Keratinocyte (primary cell): ENCODE data around the gene HS1BP3. TPM values are rescaled to one million over a fixed set of nuclear protein-coding genes. Genes with fewer than 3 reads are reported as not detected.

ENCODE experiments used
- DNase-seq: peaks from one replicate; pipeline ENCODE4 v3.0.0-alpha.2; 2011; ENCODE audit warnings: low read depth, missing footprints, low spot score
- FAIRE-seq: peaks from 2 replicates; lab custom pipeline; 2011; peaks lifted over from hg19 to GRCh38; lab: Jason Lieb, UNC
- H2AFZ ChIP-seq: 2 replicates; pipeline ENCODE4 v1.6.0; 2012; ENCODE audit warnings: low read length, control low read depth, inconsistent platforms; ENCODE audit not compliant: control insufficient read depth
- H3K27ac ChIP-seq: 2 replicates; pipeline ENCODE4 v1.5.1; 2011; ENCODE audit warnings: low read length; ENCODE audit not compliant: control insufficient read depth, insufficient read depth
- H3K27me3 ChIP-seq: 3 replicates; pipeline ENCODE4 v1.6.0; 2011; ENCODE audit warnings: low read length; ENCODE audit not compliant: control insufficient read depth, insufficient read depth; ENCODE audit errors: extremely low read depth
- H3K36me3 ChIP-seq, 2 experiments: 2 replicates in 1 of 2; 3 replicates in 1 of 2; pipeline ENCODE4 v1.5.1; 2011; ENCODE audit warnings: low read length in 2 of 2, mild to moderate bottlenecking in 1 of 2; ENCODE audit not compliant: control insufficient read depth in 2 of 2, insufficient read depth in 2 of 2; ENCODE audit errors: extremely low read depth in 1 of 2
- H3K4me1 ChIP-seq: 3 replicates; pipeline ENCODE4 v1.5.1; 2011; ENCODE audit warnings: low read length; ENCODE audit not compliant: control insufficient read depth, insufficient read depth; ENCODE audit errors: extremely low read depth
- H3K4me2 ChIP-seq: 3 replicates; pipeline ENCODE4 v1.6.0; 2011; ENCODE audit warnings: low read depth, low read length; ENCODE audit not compliant: control insufficient read depth, insufficient read depth; ENCODE audit errors: extremely low read depth
- H3K4me3 ChIP-seq, 3 experiments: fragments of 200-600 bp in 1 of 3; sonication (generic) in 1 of 3; 2 replicates in 2 of 3; 3 replicates in 1 of 3; pipeline ENCODE4 v1.5.1; 2011 to 2016; ENCODE audit warnings: low read length in 3 of 3, mild to moderate bottlenecking in 3 of 3, control low read depth in 2 of 3, inconsistent platforms in 1 of 3, low read depth in 1 of 3, mixed read lengths in 1 of 3, mixed run types in 1 of 3, moderate library complexity in 1 of 3; ENCODE audit not compliant: control insufficient read depth in 2 of 3, insufficient read depth in 2 of 3; ENCODE audit errors: extremely low read depth in 1 of 3
- H3K79me2 ChIP-seq: 2 replicates; pipeline ENCODE4 v1.6.0; 2012; ENCODE audit warnings: low read length; ENCODE audit not compliant: control insufficient read depth, insufficient read depth
- H3K9ac ChIP-seq: 3 replicates; pipeline ENCODE4 v1.6.0; 2011; ENCODE audit warnings: low read length; ENCODE audit not compliant: control insufficient read depth, insufficient read depth; ENCODE audit errors: extremely low read depth
- H3K9me1 ChIP-seq: 3 replicates; pipeline ENCODE4 v1.6.0; 2011; ENCODE audit warnings: low read length; ENCODE audit not compliant: control insufficient read depth, insufficient read depth; ENCODE audit errors: extremely low read depth
- H3K9me3 ChIP-seq: 2 replicates; pipeline ENCODE4 v1.5.1; 2012; ENCODE audit warnings: low read depth, low read length; ENCODE audit not compliant: control insufficient read depth
- H4K20me1 ChIP-seq: 3 replicates; pipeline ENCODE4 v1.6.0; 2011; ENCODE audit warnings: low read length; ENCODE audit not compliant: control insufficient read depth, insufficient read depth; ENCODE audit errors: extremely low read depth
- CTCF ChIP-seq, 3 experiments: IDR thresholded peaks in 1 of 3; conservative IDR thresholded peaks in 1 of 3; optimal IDR thresholded peaks in 1 of 3; 2 replicates in 2 of 3; 3 replicates in 1 of 3; pipeline versions ENCODE3 to v1.5.1; 2011; ENCODE audit warnings: low read length in 3 of 3, mild to moderate bottlenecking in 3 of 3, moderate library complexity in 2 of 3, control low read depth in 1 of 3, inconsistent platforms in 1 of 3; ENCODE audit not compliant: insufficient read depth in 2 of 3; ENCODE audit errors: extremely low read depth in 1 of 3
- EZH2 ChIP-seq: IDR thresholded peaks from one replicate; pipeline ENCODE4 v1.6.1; 2012; ENCODE audit warnings: inconsistent platforms, mild to moderate bottlenecking, low read length, moderate library complexity
- dilution Hi-C: fragments of 300-500 bp; cut with MboI; formaldehyde crosslinking; loops from one replicate; pipeline ENCODE4 v1.7.0; 2020; ENCODE audit warnings: low sequenced_read_pairs; ENCODE audit not compliant: extremely low pct_ligation_motif_present
- polyA plus RNA-seq, 5 experiments: library from polyadenylated mRNA; depleted of rRNA in 3 of 5; stranded (reverse) in 3 of 5; stranded (forward) in 1 of 5; unstranded in 1 of 5; fragments of >200 nt; gene quantifications; 1 replicate in 1 of 5; 2 replicates in 3 of 5; 3 replicates in 1 of 5; pipeline versions ENCODE4 v1.2.1 to v1.2.3, GENCODE V29; 2011 to 2012; ENCODE audit warnings: missing spikeins in 2 of 5, low read depth in 1 of 5, low replicate concordance in 1 of 5

Gene HS1BP3
- polyA plus RNA-seq, 1 donor (not counting 4 experiments of a cell fraction or from before 2014, with no cell fraction given) = 18.5 TPM

GRCh38 chr2:20575414-20575813, 75.5 kb downstream of the HS1BP3 start:
- no peaks in the 10 kb centered on the region for H3K36me3 ChIP-seq
- H3K4me1 ChIP-seq = peaks cover 34% of the 10 kb centered on the region
- no peaks in the 10 kb centered on the region for H4K20me1 ChIP-seq
- FAIRE-seq (no peak), DNase-seq (no peak)
- TF ChIP-seq CTCF (optimal IDR thresholded peaks at IDR 0.05 in 1 of 3, IDR thresholded peaks at IDR 0.05 in 1 of 3, conservative IDR thresholded peaks at IDR 0.05 in 1 of 3; ENCODE audit: extremely low read depth in 1 of 3, insufficient read depth in 2 of 3, low read length in 3 of 3) = no peak
- TF ChIP-seq EZH2 = no peak
- no peaks in the 10 kb centered on the region for H3K9me1 ChIP-seq
- no peak overlapping the region for H3K27ac ChIP-seq
- no peaks in the 10 kb centered on the region for H3K79me2 ChIP-seq
- no peak overlapping the region for H2AFZ ChIP-seq
- H3K4me2 ChIP-seq = no peak overlapping the region
- H3K4me3 ChIP-seq = no peak overlapping the region
- no peaks in the 10 kb centered on the region for H3K9me3 ChIP-seq
- dilution Hi-C loops = no loop called here
- no peaks in the 10 kb centered on the region for H3K27me3 ChIP-seq
- H3K9ac ChIP-seq = no peak overlapping the region

- Histone ChIP-seq H3K9ac (no peak overlapping the region), H3K27me3 (no peaks in the 10 kb centered on the region), H2AFZ (no peak overlapping the region), H3K9me3 (no peaks in the 10 kb centered on the region), H3K9me1 (no peaks in the 10 kb centered on the region), H3K4me3 (no peak overlapping the region), H3K36me3 (no peaks in the 10 kb centered on the region), H3K79me2 (no peaks in the 10 kb centered on the region), H3K27ac (no peak overlapping the region), H3K4me2 (no peak overlapping the region), H3K4me1 (peaks cover 33% of the 10 kb centered on the region), H4K20me1 (no peaks in the 10 kb centered on the region)
- DNase-seq (no peak), FAIRE-seq (no peak)
- dilution Hi-C loops = no loop called here
- TF ChIP-seq EZH2 (no peak), CTCF (optimal IDR thresholded peaks at IDR 0.05 in 1 of 3, IDR thresholded peaks at IDR 0.05 in 1 of 3, conservative IDR thresholded peaks at IDR 0.05 in 1 of 3; ENCODE audit: extremely low read depth in 1 of 3, insufficient read depth in 2 of 3, low read length in 3 of 3) (no peak)
Measured at GRCh38 chr2:20574930-20575329, 76.0 kb downstream of the HS1BP3 start.
